Nephron progenitor cell (in vitro differentiated cells): ENCODE measurements around the gene TMEM156.

Experiments
- DNase-seq: peaks from one replicate; pipeline ENCODE4 v3.0.0; 2021
- H3K27ac Mint-ChIP-seq: 2 replicates; pipeline ENCODE4 v1.8.0; 2021; ENCODE audit warnings: mild to moderate bottlenecking, moderate library complexity, mixed read lengths
- H3K27me3 Mint-ChIP-seq: 2 replicates; pipeline ENCODE4 v1.8.0; 2021; ENCODE audit warnings: mild to moderate bottlenecking, low read depth, mixed read lengths; ENCODE audit not compliant: poor library complexity
- H3K36me3 Mint-ChIP-seq: 2 replicates; pipeline ENCODE4 v1.8.0; 2021; ENCODE audit warnings: low read depth, mixed read lengths
- H3K4me1 Mint-ChIP-seq: 2 replicates; pipeline ENCODE4 v1.8.0; 2021; ENCODE audit warnings: mixed read lengths
- H3K4me3 Mint-ChIP-seq: 2 replicates; pipeline ENCODE4 v1.8.0; 2021; ENCODE audit warnings: mild to moderate bottlenecking, moderate library complexity, mixed read lengths
- H3K9me3 Mint-ChIP-seq: 2 replicates; pipeline ENCODE4 v1.8.0; 2021; ENCODE audit warnings: mild to moderate bottlenecking, moderate library complexity, mixed read lengths
- CTCF ChIP-seq: fragments of 200-600 bp; sonication (generic); IDR thresholded peaks from 2 replicates; pipeline ENCODE4 v1.5.0; 2021; ENCODE audit warnings: antibody characterized with exemption

TMEM156 gene

GRCh38 chr4:39054497-39054896 is 22.3 kb upstream of the TMEM156 start:
- DNase-seq, result no peak
- no peak overlapping the region for H3K27ac Mint-ChIP-seq
- H3K4me3 Mint-ChIP-seq, result no peak overlapping the region
- TF ChIP-seq CTCF, result no peak
- H3K27me3 Mint-ChIP-seq, result no peaks in the 10 kb centered on the region
- no peaks in the 10 kb centered on the region for H3K9me3 Mint-ChIP-seq
- peaks cover 17% of the 10 kb centered on the region for H3K4me1 Mint-ChIP-seq
- no peaks in the 10 kb centered on the region for H3K36me3 Mint-ChIP-seq

GRCh38 chr4:39053983-39054382 is 21.8 kb upstream of the TMEM156 start:
- H3K36me3 Mint-ChIP-seq, result no peaks in the 10 kb centered on the region
- TF ChIP-seq CTCF, result no peak

DNA sequence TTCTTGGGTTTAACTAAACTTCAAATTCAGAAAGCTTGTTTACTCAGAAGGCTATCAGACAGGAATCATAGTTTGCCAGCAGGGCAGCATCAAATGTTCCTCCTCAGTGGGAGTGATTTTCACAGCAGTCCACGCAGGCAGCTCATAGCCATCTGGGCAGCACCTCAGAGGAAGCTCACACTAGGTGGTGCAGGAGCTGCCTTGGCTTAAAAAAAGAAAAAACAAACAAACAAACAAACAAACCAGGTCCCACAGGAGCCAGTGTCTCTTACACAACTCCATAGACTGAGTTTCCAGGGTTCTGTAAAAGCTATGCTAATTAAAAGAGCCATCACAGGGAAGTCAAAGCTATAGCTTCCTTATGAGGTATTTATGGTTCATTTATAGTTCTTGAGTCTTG is 19.3 kb upstream of the TMEM156 start:
- H3K4me3 Mint-ChIP-seq, result no peak overlapping the region
- no peak overlapping the region for H3K27ac Mint-ChIP-seq
- H3K27me3 Mint-ChIP-seq, result no peaks in the 10 kb centered on the region
- DNase-seq, result no peak
- no peaks in the 10 kb centered on the region for H3K9me3 Mint-ChIP-seq
- H3K4me1 Mint-ChIP-seq, result peaks cover 23% of the 10 kb centered on the region
- H3K36me3 Mint-ChIP-seq, result peaks cover 6% of the 10 kb centered on the region
- no peak for TF ChIP-seq CTCF

More at GRCh38 chr4:39053983-39054382, 21.8 kb upstream of the TMEM156 start:
- H3K27me3 Mint-ChIP-seq, result no peaks in the 10 kb centered on the region
- H3K4me1 Mint-ChIP-seq, result peaks cover 17% of the 10 kb centered on the region
- H3K9me3 Mint-ChIP-seq, result no peaks in the 10 kb centered on the region
- H3K4me3 Mint-ChIP-seq, result no peak overlapping the region
- peak overlapping the region; percentile 1 for H3K27ac Mint-ChIP-seq
- DNase-seq, result no peak

- H3K27me3 Mint-ChIP-seq, result no peaks in the 10 kb centered on the region
- H3K4me1 Mint-ChIP-seq, result peaks cover 32% of the 10 kb centered on the region
- no peak overlapping the region for H3K27ac Mint-ChIP-seq
- TF ChIP-seq CTCF, result no peak
- H3K36me3 Mint-ChIP-seq, result peaks cover 6% of the 10 kb centered on the region
- DNase-seq, result no peak
- no peaks in the 10 kb centered on the region for H3K9me3 Mint-ChIP-seq
- no peak overlapping the region for H3K4me3 Mint-ChIP-seq
These were observed 18.4 kb upstream of the TMEM156 start for GRCh38 chr4:39050590-39050989.

- Mint-ChIP-seq H3K9me3 (no peaks in the 10 kb centered on the region), H3K4me1 (peaks cover 42% of the 10 kb centered on the region), H3K27me3 (no peaks in the 10 kb centered on the region), H3K27ac (no peak overlapping the region), H3K4me3 (no peak overlapping the region), H3K36me3 (peaks cover 6% of the 10 kb centered on the region)
- no peak for DNase-seq
- no peak for TF ChIP-seq CTCF
These were observed 16.1 kb upstream of the TMEM156 start for GRCh38 chr4:39048311-39048710.

GRCh38 chr4:39047681-39048080 is 15.5 kb upstream of the TMEM156 start:
- H3K36me3 Mint-ChIP-seq, result peaks cover 6% of the 10 kb centered on the region
- peak overlapping the region; percentile 17 for H3K27ac Mint-ChIP-seq
- H3K4me3 Mint-ChIP-seq, result no peak overlapping the region
- no peak for DNase-seq
- no peak for TF ChIP-seq CTCF
- peaks cover 47% of the 10 kb centered on the region for H3K4me1 Mint-ChIP-seq
- no peaks in the 10 kb centered on the region for H3K9me3 Mint-ChIP-seq
- no peaks in the 10 kb centered on the region for H3K27me3 Mint-ChIP-seq
